Stomach (tissue), 9 donors: ENCODE results near the gene DNAI7. TPM values are rescaled to one million over a fixed set of nuclear protein-coding genes. Genes with fewer than 3 reads are reported as not detected.

Source experiments
- DNase-seq, 2 donors: peaks; one replicate each; pipeline versions ENCODE4 v3.0.0 to v3.0.0-alpha.2; 2013 to 2019
- H3K27ac ChIP-seq, 5 donors: fragments of 200-600 bp in 4 of 5; sonication (generic) in 4 of 5; one replicate each; pipeline ENCODE4 v1.5.1; 2013 to 2019; ENCODE audit warnings: mild to moderate bottlenecking in 1 of 5, moderate library complexity in 1 of 5
- H3K27me3 ChIP-seq, 3 donors: fragments of 200-600 bp; sonication (generic); one replicate each; pipeline ENCODE4 v1.5.1; 2017 to 2019; ENCODE audit warnings: mixed run types in 1 of 3
- H3K36me3 ChIP-seq, 4 donors: fragments of 200-600 bp; sonication (generic); 1 replicate in 3 of 4; 2 replicates in 1 of 4; pipeline ENCODE4 v1.5.1; 2016 to 2019
- H3K4me1 ChIP-seq, 4 donors: fragments of 200-600 bp; sonication (generic); one replicate each; pipeline ENCODE4 v1.5.1; 2016 to 2019
- H3K4me3 ChIP-seq, 4 donors: fragments of 200-600 bp; sonication (generic) in 3 of 4; one replicate each; pipeline ENCODE4 v1.5.1; 2016 to 2019; ENCODE audit warnings: mild to moderate bottlenecking in 1 of 4
- H3K9me3 ChIP-seq, 4 donors: fragments of 200-600 bp; sonication (generic); one replicate each; pipeline ENCODE4 v1.5.1; 2016 to 2019
- EP300 ChIP-seq: sonication (generic); formaldehyde crosslinking; IDR thresholded peaks from one replicate; pipeline ENCODE4 v1.6.1; 2017; ENCODE audit warnings: antibody characterized with exemption
- POLR2A ChIP-seq, 4 donors: fragments of 450-650 bp; IDR thresholded peaks; one replicate each; pipeline ENCODE4 v1.6.1; 2016; ENCODE audit warnings: antibody characterized with exemption in 4 of 4, control low read depth in 2 of 4, mild to moderate bottlenecking in 1 of 4, moderate library complexity in 1 of 4
- POLR2AphosphoS5 ChIP-seq, 3 donors: sonication (generic); formaldehyde crosslinking; IDR thresholded peaks; one replicate each; pipeline ENCODE4 v1.6.1; 2016; ENCODE audit warnings: antibody characterized with exemption in 3 of 3
- WGBS, 5 donors: extraction: QIAGEN DNeasy Blood & Tissue Kit in 3 of 5; methylation state at CpG; one replicate each; pipeline versions ENCODE4 v1.1.5 to v1.1.7; 2013 to 2018; 5-methylcytosine and 5-hydroxymethylcytosine counted together
- intact Hi-C: fragments of 100-400 bp; cut with DNase I; formaldehyde crosslinking; loops from one replicate; pipeline ENCODE4 v1.15.1; 2023; ENCODE audit warnings: low total_unique reads
- polyA plus RNA-seq, 3 donors: library from polyadenylated mRNA; stranded (reverse); fragments of 200-250 nt; gene quantifications; one replicate each; pipeline ENCODE4 v1.2.3, GENCODE V29; 2013
- total RNA-seq, 5 donors: library from RNA; depleted of rRNA; stranded (reverse); fragments of >200 nt; gene quantifications; one replicate each; pipeline versions ENCODE4 v1.1.0 to v1.2.3, GENCODE V29; 2014 to 2016
- TF ChIP-seq, protein P1 (sequence below), 7 experiments: fragments of 450-650 bp in 4 of 7; fragments of 200-600 bp in 3 of 7; sonication (generic) in 3 of 7; IDR thresholded peaks; one replicate each; pipeline ENCODE4 v1.5.1; 2016 to 2019; ENCODE audit warnings: antibody characterized with exemption in 7 of 7, control low read depth in 2 of 7, mild to moderate bottlenecking in 1 of 7
- donor health status: healthy with polysubstance abuse.
- donor health status: Bipolar disorder and iron deficiency.
- donor health status: healthy.

Gene DNAI7
- total and polyA plus RNA-seq, 8 donors = 0.05 to 2.2 (median 0.37) TPM; not detected in 3

DNA sequence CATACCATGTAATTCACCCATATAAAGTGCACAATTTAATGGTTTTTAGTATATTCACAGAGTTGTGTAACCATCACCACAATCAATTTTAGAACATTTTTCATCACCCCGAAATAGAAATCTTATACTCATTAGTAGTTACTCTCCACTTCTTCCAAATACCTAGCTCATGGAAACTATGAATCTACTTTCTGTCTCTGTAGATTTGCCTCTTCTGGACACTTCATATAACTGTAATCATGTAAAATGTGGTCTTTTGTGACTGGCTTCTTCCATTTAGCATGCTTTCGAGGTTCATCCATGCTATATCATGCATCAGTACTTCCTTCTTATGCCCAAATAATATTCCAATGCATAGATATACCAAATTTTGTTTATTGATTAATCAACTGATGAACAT lies 10.8 kb downstream of the DNAI7 start:
- DNase-seq = no peak
- intact Hi-C loops = no loop called here
- Histone ChIP-seq H3K27me3 (no peaks in the 10 kb centered on the region), H3K4me1 (no peaks in the 10 kb centered on the region), H3K9me3 (no peaks in the 10 kb centered on the region), H3K36me3 (no peaks in the 10 kb centered on the region), H3K4me3 (no peak overlapping the region), H3K27ac (no peak overlapping the region)
- TF ChIP-seq POLR2AphosphoS5 (IDR thresholded peaks at IDR 0.05) = no peak
- WGBS, 5 donors = 47 to 79% (median 73%) methylated on average over 2 of the region's 2 CpGs

DNA sequence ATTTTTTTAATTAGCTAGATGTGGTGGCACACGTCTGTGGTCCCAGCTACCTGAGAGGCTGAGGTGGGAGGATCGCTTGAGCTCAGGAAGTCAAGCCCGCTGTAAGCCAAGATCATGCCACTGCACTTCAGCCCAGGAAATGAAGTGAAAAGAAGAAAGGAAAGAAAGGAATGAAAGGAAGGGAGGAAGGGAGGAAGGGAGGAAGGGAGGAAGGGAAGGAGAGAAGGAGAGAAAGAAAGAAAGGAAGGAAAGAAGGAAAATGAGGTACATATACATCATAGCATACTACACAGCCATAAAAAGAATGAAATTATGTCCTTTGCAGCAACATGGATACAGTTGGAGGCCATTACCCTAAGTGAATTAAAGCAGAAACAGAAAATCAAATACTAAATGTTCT lies 12.2 kb downstream of the DNAI7 start:
- Histone ChIP-seq H3K27ac (no peak overlapping the region), H3K27me3 (no peaks in the 10 kb centered on the region), H3K4me3 (no peak overlapping the region), H3K36me3 (no peaks in the 10 kb centered on the region), H3K9me3 (no peaks in the 10 kb centered on the region), H3K4me1 (no peaks in the 10 kb centered on the region)
- no peak for DNase-seq
- TF ChIP-seq POLR2AphosphoS5 (IDR thresholded peaks at IDR 0.05) (no peak), POLR2A (IDR thresholded peaks at IDR 0.05) (no peak), EP300 (no peak)
- TF ChIP-seq, protein P1, sequence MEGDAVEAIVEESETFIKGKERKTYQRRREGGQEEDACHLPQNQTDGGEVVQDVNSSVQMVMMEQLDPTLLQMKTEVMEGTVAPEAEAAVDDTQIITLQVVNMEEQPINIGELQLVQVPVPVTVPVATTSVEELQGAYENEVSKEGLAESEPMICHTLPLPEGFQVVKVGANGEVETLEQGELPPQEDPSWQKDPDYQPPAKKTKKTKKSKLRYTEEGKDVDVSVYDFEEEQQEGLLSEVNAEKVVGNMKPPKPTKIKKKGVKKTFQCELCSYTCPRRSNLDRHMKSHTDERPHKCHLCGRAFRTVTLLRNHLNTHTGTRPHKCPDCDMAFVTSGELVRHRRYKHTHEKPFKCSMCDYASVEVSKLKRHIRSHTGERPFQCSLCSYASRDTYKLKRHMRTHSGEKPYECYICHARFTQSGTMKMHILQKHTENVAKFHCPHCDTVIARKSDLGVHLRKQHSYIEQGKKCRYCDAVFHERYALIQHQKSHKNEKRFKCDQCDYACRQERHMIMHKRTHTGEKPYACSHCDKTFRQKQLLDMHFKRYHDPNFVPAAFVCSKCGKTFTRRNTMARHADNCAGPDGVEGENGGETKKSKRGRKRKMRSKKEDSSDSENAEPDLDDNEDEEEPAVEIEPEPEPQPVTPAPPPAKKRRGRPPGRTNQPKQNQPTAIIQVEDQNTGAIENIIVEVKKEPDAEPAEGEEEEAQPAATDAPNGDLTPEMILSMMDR (IDR thresholded peaks at IDR 0.05) = no peak
- WGBS, 5 donors = 72 to 85% (median 77%) methylated on average over 3 of the region's 3 CpGs
- intact Hi-C loops = no loop called here

DNA sequence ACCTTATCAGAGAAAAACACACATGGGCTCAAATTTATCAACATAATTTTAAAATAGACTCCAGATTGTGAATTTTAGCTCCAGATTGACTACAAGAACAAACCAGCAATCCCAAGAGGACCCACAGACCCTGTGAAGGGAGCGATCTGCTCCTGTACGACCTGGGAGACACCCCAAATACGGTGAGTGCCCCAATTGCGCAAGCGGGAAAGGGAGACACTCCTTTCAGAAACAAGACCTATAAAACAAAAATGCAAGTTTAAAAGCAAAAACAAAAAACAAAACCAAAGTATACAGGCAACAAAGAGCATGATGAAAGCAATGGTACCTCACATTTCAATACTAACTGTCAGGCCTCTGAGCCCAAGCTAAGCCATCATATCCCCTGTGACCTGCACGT lies 32.1 kb downstream of the DNAI7 start:
- no peak for DNase-seq
- intact Hi-C loops = no loop called here
- H3K27ac ChIP-seq = no peak overlapping the region
- no peaks in the 10 kb centered on the region for H3K4me1 ChIP-seq
- H3K27me3 ChIP-seq = no peaks in the 10 kb centered on the region
- H3K4me3 ChIP-seq = no peak overlapping the region
- H3K9me3 ChIP-seq = no peaks in the 10 kb centered on the region
- WGBS, 5 donors = 87 to 93% (median 89%) methylated on average over 6 of the region's 6 CpGs
- H3K36me3 ChIP-seq = no peaks in the 10 kb centered on the region
- no peak for TF ChIP-seq EP300
- no peak for TF ChIP-seq POLR2A (IDR thresholded peaks at IDR 0.05)

DNA sequence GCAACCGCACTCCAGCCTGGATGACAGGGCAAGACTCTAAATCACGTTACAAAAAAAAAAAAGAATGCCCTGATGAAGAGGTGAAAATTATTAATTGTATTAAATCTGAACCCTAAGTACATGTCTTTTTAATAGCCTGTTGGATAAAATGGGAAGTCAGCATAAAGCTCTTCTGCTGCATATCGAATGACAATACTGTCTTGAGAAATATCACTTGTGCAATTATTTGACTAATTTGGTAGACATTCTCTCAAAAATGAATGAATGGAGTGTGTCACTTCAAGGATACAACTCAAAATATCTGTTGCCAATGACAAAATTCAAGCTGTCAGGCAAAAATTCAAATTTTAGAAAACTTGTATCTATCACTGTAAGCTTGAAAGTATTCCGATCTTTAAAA lies 38.9 kb downstream of the DNAI7 start:
- Histone ChIP-seq H3K27ac (no peak overlapping the region), H3K4me1 (peaks cover 0 to 16% (median 8%) of the 10 kb centered on the region in 4 donors), H3K4me3 (no peak overlapping the region), H3K27me3 (no peaks in the 10 kb centered on the region), H3K9me3 (no peaks in the 10 kb centered on the region), H3K36me3 (no peaks in the 10 kb centered on the region)
- WGBS, 5 donors = 88 to 99% (median 94%) methylated on average over 4 of the region's 4 CpGs
- intact Hi-C loops = no loop called here
- DNase-seq = no peak
- TF ChIP-seq EP300 = no peak

DNA sequence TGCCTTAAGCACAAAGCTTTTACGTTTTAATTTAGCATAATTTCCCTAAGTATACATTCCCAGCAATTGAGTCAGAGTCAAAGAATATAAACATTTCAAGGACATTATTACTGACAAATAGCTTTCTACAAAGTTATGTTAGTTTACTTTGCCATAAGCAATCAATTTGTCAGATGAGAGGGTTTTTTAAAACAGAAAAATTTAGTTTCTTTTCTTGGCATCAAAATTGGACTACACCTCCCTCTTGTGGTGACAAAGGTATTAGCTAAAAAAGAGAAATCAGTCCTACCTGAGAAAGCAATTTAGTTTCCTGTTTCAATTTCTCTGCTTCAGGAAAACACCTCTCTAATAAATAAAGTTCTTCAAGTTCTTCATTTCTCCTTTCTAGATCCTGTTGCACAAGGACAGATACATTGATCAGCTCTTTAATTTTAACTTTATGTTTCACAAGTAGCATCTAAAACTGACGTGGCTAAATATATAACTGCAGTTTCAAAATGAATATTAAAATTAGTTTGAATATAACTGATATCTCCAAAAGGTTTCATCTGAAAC lies 39.9 kb downstream of the DNAI7 start:
- Histone ChIP-seq H3K27ac (peak overlapping the region in 1 of 5 donors; percentile 26), H3K27me3 (no peaks in the 10 kb centered on the region), H3K36me3 (no peaks in the 10 kb centered on the region), H3K4me1 (peaks cover 0 to 16% (median 8%) of the 10 kb centered on the region in 4 donors), H3K9me3 (no peaks in the 10 kb centered on the region), H3K4me3 (no peak overlapping the region)
- TF ChIP-seq POLR2A (IDR thresholded peaks at IDR 0.05) = no peak
- no peak for TF ChIP-seq POLR2AphosphoS5 (IDR thresholded peaks at IDR 0.05)
- TF ChIP-seq EP300 = no peak
- TF ChIP-seq, protein P1 (IDR thresholded peaks at IDR 0.05) = peak in 4 of 7 experiments; percentile 47 to 68 (median 56)
- intact Hi-C loops = no loop called here
- 45 to 64% (median 57%) methylated on average over 2 of the region's 2 CpGs for WGBS, 5 donors
- DNase-seq = peak in 1 of 2 donors; percentile 64

DNA sequence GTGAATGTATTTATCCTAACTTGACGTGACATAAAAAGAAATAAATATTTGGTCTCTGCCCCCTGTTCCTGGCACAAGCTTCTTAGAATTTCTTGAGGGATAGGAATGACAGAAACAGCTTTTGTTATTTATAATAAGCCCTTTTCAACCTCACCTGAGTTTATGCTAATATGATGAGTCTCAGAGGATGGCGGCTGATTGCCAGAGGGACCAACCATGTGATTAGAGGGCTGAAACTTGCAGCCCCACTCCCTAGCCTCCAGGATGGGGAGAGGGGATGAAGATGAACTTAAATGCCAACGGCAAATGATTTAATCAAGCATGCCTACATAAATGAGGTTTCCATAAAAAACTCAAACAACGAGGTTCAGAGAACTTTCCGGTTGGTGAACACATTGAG lies 42.9 kb downstream of the DNAI7 start:
- Histone ChIP-seq H3K4me1 (peaks cover 0 to 16% (median 8%) of the 10 kb centered on the region in 4 donors), H3K4me3 (no peak overlapping the region), H3K27me3 (no peaks in the 10 kb centered on the region), H3K36me3 (no peaks in the 10 kb centered on the region), H3K27ac (peak overlapping the region in 4 of 5 donors; percentile 11 to 43 (median 26)), H3K9me3 (no peaks in the 10 kb centered on the region)
- 58 to 78% (median 61%) methylated on average over 5 of the region's 5 CpGs for WGBS, 5 donors
- no peak for DNase-seq
- intact Hi-C loops = no loop called here
- TF ChIP-seq, protein P1 (IDR thresholded peaks at IDR 0.05) = no peak
- TF ChIP-seq EP300 = no peak
- TF ChIP-seq POLR2A (IDR thresholded peaks at IDR 0.05) = no peak
- no peak for TF ChIP-seq POLR2AphosphoS5 (IDR thresholded peaks at IDR 0.05)
